Prostate gland (tissue), 2 donors: Measurements from ENCODE around the gene MAB21L3. TPM values are rescaled to one million over a fixed set of nuclear protein-coding genes. Genes with fewer than 3 reads are reported as not detected.

Experiments
- DNase-seq: peaks from one replicate; pipeline ENCODE4 v3.0.0-alpha.2; 2019; ENCODE audit warnings: low spot score
- H3K27ac ChIP-seq, 2 donors: fragments of 200-600 bp; sonication (generic); 2 replicates each; pipeline ENCODE4 v1.5.1; 2017 to 2019
- H3K27me3 ChIP-seq: fragments of 200-600 bp; sonication (generic); replicated peaks from 2 replicates; pipeline ENCODE4 v1.5.1; 2019; ENCODE audit not compliant: insufficient read depth
- H3K36me3 ChIP-seq, 2 donors: fragments of 200-600 bp; sonication (generic); 1 replicate in 1 of 2; 2 replicates in 1 of 2; pipeline versions ENCODE4 v1.5.1 to v1.8.1; 2017 to 2019
- H3K4me1 ChIP-seq: fragments of 200-600 bp; sonication (generic); replicated peaks from 2 replicates; pipeline ENCODE4 v1.5.1; 2019
- H3K4me3 ChIP-seq, 2 donors: fragments of 200-600 bp; sonication (generic); 2 replicates each; pipeline ENCODE4 v1.5.1; 2017 to 2019
- H3K9me3 ChIP-seq: fragments of 200-600 bp; sonication (generic); 2 replicates; pipeline ENCODE4 v1.5.1; 2017
- CTCF ChIP-seq, 4 experiments: fragments of 200-600 bp in 2 of 4; fragments of 450-650 bp in 2 of 4; sonication (generic) in 2 of 4; IDR thresholded peaks; 1 replicate in 3 of 4; 2 replicates in 1 of 4; pipeline ENCODE4 v1.5.1; 2016 to 2019; ENCODE audit warnings: antibody characterized with exemption in 4 of 4, mild to moderate bottlenecking in 2 of 4, moderate library complexity in 2 of 4
- POLR2A ChIP-seq: fragments of 450-650 bp; IDR thresholded peaks from one replicate; pipeline ENCODE4 v1.6.1; 2016; ENCODE audit warnings: antibody characterized with exemption, mild to moderate bottlenecking
- POLR2AphosphoS5 ChIP-seq: sonication (generic); formaldehyde crosslinking; IDR thresholded peaks from one replicate; pipeline ENCODE4 v1.6.1; 2017; ENCODE audit warnings: antibody characterized with exemption
- WGBS: methylation state at CpG from one replicate; pipeline ENCODE4 v1.1.5; 2018; 5-methylcytosine and 5-hydroxymethylcytosine counted together
- intact Hi-C: fragments of 100-400 bp; cut with DNase I; formaldehyde crosslinking; loops from one replicate; pipeline ENCODE4 v1.14.2; 2022
- total RNA-seq, 2 donors: library from RNA; depleted of rRNA; stranded (reverse); fragments of >200 nt; gene quantifications; one replicate each; pipeline ENCODE4 v1.1.0, GENCODE V29; 2016

The MAB21L3 gene
- total RNA-seq, 2 donors from 2014 or later: 4.4 to 4.7 TPM

GRCh38 chr1:116105996-116106395 lies 5.2 kb upstream of the MAB21L3 start:
- intact Hi-C loops: no loop called here
- 45% methylated on average over 2 of the region's 2 CpGs for WGBS
- no peak for TF ChIP-seq POLR2A
- no peak for TF ChIP-seq POLR2AphosphoS5
- no peak for TF ChIP-seq CTCF (IDR thresholded peaks at IDR 0.05)
- Histone ChIP-seq H3K27ac (no peak overlapping the region), H3K4me3 (no peak overlapping the region), H3K9me3 (no peaks in the 10 kb centered on the region), H3K4me1 (peaks cover 9% of the 10 kb centered on the region), H3K27me3 (no peaks in the 10 kb centered on the region), H3K36me3 (no peaks in the 10 kb centered on the region)
- no peak for DNase-seq

- no peaks in the 10 kb centered on the region for H3K9me3 ChIP-seq
- H3K4me1 ChIP-seq: peaks cover 10% of the 10 kb centered on the region
- no peak overlapping the region for H3K4me3 ChIP-seq
- intact Hi-C loops: no loop called here
- H3K27ac ChIP-seq: no peak overlapping the region
- no peaks in the 10 kb centered on the region for H3K27me3 ChIP-seq
- 97% methylated on average over 4 of the region's 4 CpGs for WGBS
- no peaks in the 10 kb centered on the region for H3K36me3 ChIP-seq
- TF ChIP-seq CTCF (IDR thresholded peaks at IDR 0.05) (no peak), POLR2AphosphoS5 (no peak), POLR2A (no peak)
- DNase-seq: no peak
Measured at GRCh38 chr1:116106646-116107045, 4.6 kb upstream of the MAB21L3 start.

GRCh38 chr1:116107371-116107770 lies 3.8 kb upstream of the MAB21L3 start:
- TF ChIP-seq POLR2A (no peak), POLR2AphosphoS5 (no peak), CTCF (IDR thresholded peaks at IDR 0.05) (no peak)
- intact Hi-C loops: no loop called here

GRCh38 chr1:116111524-116112021 lies 374 bp downstream of the MAB21L3 start:
- H3K36me3 ChIP-seq: no peaks in the 10 kb centered on the region
- intact Hi-C loops: no loop called here
- no peaks in the 10 kb centered on the region for H3K9me3 ChIP-seq
- DNase-seq: peak; percentile 79
- H3K4me1 ChIP-seq: peaks cover 14% of the 10 kb centered on the region
- no peaks in the 10 kb centered on the region for H3K27me3 ChIP-seq
- H3K27ac ChIP-seq: peak overlapping the region; percentile 75 to 78
- peak overlapping the region in 1 of 2 donors; percentile 5 for H3K4me3 ChIP-seq
- WGBS: 22% methylated on average over 11 of the region's 11 CpGs
- TF ChIP-seq POLR2AphosphoS5 (peak; percentile 82), POLR2A (no peak)

More at GRCh38 chr1:116107371-116107770, 3.8 kb upstream of the MAB21L3 start:
- H3K27ac ChIP-seq: no peak overlapping the region
- no peaks in the 10 kb centered on the region for H3K36me3 ChIP-seq
- DNase-seq: no peak
- H3K27me3 ChIP-seq: no peaks in the 10 kb centered on the region
- H3K4me1 ChIP-seq: peaks cover 14% of the 10 kb centered on the region
- H3K9me3 ChIP-seq: no peaks in the 10 kb centered on the region
- 95% methylated on average over 4 of the region's 4 CpGs for WGBS
- no peak overlapping the region for H3K4me3 ChIP-seq

- H3K27me3 ChIP-seq: no peaks in the 10 kb centered on the region
- 77% methylated on average over 4 of the region's 4 CpGs for WGBS
- H3K27ac ChIP-seq: peak overlapping the region; percentile 75 to 78
- DNase-seq: no peak
- no peaks in the 10 kb centered on the region for H3K36me3 ChIP-seq
- peaks cover 14% of the 10 kb centered on the region for H3K4me1 ChIP-seq
- no peak for TF ChIP-seq POLR2A
- no peak for TF ChIP-seq CTCF (IDR thresholded peaks at IDR 0.05)
- TF ChIP-seq POLR2AphosphoS5: no peak
- H3K9me3 ChIP-seq: no peaks in the 10 kb centered on the region
- intact Hi-C loops: no loop called here
- H3K4me3 ChIP-seq: no peak overlapping the region
Measured at GRCh38 chr1:116112388-116113140, 1.4 kb downstream of the MAB21L3 start.
